Neural progenitor cell (in vitro differentiated cells): ENCODE results near the gene CBLC.

Experiments
- CTCF ChIP-seq: fragments of 200-600 bp; sonication (generic); IDR thresholded peaks from 2 replicates; pipeline ENCODE4 v1.5.1; 2017; ENCODE audit warnings: antibody characterized with exemption, mild to moderate bottlenecking
- EZH2 ChIP-seq: fragments of 200-600 bp; sonication (generic); IDR thresholded peaks from 2 replicates; pipeline ENCODE4 v1.6.1; 2017; ENCODE audit warnings: antibody characterized with exemption, mild to moderate bottlenecking, moderate library complexity
- EZH2phosphoT487 ChIP-seq: fragments of 200-600 bp; sonication (generic); IDR thresholded peaks from 2 replicates; pipeline ENCODE4 v1.6.1; 2017; ENCODE audit warnings: antibody characterized with exemption

GRCh38 chr19:44847144-44848035 is 69.7 kb downstream of the CBLC start:
- TF ChIP-seq CTCF (no peak), EZH2phosphoT487 (no peak), EZH2 (no peak)
